ENCODE results near the gene POLR1E.

POLR1E gene

DNA sequence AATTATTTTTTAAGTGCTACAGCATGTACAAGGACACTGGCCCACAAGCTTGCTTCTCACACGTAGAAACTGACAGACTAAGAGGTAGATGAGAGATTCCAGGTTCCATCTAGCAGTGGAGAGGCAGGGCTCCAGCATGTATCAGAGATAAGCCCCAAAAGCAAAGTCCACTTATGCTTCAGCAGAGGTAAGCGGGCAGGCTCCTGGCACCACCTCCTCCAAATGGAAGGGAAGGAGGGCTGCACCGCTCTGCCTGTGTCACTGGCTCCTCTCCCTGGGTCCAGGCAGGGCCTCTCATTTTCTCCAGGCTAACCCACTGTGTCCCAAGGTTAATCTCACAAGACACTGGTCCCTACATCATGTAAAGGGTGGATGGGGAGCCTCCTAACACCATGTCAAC is 47.4 kb upstream of the POLR1E start:
- no peaks in the 10 kb centered on the region for H3K4me1 ChIP-seq (ENCODE audit: control insufficient read depth, low read length)
- H3K27me3 ChIP-seq (ENCODE audit: control insufficient read depth, low read length) = no peaks in the 10 kb centered on the region
- H3F3A ChIP-seq (ENCODE audit: control insufficient read depth, insufficient read depth) = peaks cover 19% of the 10 kb centered on the region
- H3K27ac ChIP-seq (ENCODE audit: low read depth, low read length) = no peak overlapping the region
- H3K79me2 ChIP-seq (ENCODE audit: control insufficient read depth, low read length) = peaks cover 41% of the 10 kb centered on the region
- no peak overlapping the region for H3K4me2 ChIP-seq (ENCODE audit: low read length)
- TF ChIP-seq, protein P1, sequence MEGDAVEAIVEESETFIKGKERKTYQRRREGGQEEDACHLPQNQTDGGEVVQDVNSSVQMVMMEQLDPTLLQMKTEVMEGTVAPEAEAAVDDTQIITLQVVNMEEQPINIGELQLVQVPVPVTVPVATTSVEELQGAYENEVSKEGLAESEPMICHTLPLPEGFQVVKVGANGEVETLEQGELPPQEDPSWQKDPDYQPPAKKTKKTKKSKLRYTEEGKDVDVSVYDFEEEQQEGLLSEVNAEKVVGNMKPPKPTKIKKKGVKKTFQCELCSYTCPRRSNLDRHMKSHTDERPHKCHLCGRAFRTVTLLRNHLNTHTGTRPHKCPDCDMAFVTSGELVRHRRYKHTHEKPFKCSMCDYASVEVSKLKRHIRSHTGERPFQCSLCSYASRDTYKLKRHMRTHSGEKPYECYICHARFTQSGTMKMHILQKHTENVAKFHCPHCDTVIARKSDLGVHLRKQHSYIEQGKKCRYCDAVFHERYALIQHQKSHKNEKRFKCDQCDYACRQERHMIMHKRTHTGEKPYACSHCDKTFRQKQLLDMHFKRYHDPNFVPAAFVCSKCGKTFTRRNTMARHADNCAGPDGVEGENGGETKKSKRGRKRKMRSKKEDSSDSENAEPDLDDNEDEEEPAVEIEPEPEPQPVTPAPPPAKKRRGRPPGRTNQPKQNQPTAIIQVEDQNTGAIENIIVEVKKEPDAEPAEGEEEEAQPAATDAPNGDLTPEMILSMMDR (IDR thresholded peaks at IDR 0.05; ENCODE audit: low read depth, low read length, poor library complexity, severe bottlenecking) = no peak
- no peak for TF ChIP-seq EZH2phosphoT487 (IDR thresholded peaks at IDR 0.05; ENCODE audit: borderline replicate concordance, low read length)
- no peaks in the 10 kb centered on the region for H3K9me3 ChIP-seq (ENCODE audit: control insufficient read depth, insufficient read depth, low read length)
- no peak overlapping the region for H3K4me3 ChIP-seq (ENCODE audit: low read length)
- H3K9me2 ChIP-seq (replicated peaks; ENCODE audit: control insufficient read depth, low read length) = no peaks in the 10 kb centered on the region
- no peaks in the 10 kb centered on the region for H4K20me1 ChIP-seq (ENCODE audit: control insufficient read depth, insufficient read depth, low read depth, low read length)
- H3K36me3 ChIP-seq (ENCODE audit: control insufficient read depth, low read length) = peaks cover 94% of the 10 kb centered on the region

DNA sequence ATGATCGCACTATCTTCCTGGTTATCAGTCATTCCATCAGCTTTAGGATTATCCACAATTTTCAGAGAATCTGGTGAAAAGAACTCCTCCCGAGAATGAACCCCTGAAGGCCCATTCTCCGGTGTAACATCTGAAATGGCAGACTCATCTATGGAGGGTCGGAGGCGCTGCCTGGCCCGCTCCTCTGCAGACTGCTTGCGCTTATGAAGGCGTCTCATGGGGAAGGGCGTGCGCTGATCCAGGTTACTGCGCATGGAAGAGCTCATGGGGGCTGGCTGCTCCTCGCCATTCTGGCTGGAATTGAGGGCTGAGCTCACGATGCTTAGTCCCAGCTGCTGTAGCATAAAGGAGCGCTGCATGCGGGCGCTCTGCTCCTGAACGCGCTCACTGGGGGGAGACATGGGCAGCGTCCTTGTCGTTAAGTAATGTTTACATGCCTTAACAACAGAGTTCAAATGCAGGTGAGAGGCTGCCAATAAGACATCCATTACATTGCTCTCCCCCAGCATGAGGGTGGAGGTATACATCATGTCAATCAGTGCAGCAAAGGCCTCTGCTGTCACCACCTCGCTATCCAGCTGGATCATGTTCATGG is 43.9 kb upstream of the POLR1E start:
- no peaks in the 10 kb centered on the region for H3K9me2 ChIP-seq (replicated peaks; ENCODE audit: control insufficient read depth, low read length)
- no peaks in the 10 kb centered on the region for H3K4me1 ChIP-seq (ENCODE audit: control insufficient read depth, low read length)
- H3K4me2 ChIP-seq (ENCODE audit: low read length) = no peak overlapping the region
- H3K79me2 ChIP-seq (ENCODE audit: control insufficient read depth, low read length) = peaks cover 65% of the 10 kb centered on the region
- peaks cover 65% of the 10 kb centered on the region for H3K36me3 ChIP-seq (ENCODE audit: control insufficient read depth, low read length)
- H3K4me3 ChIP-seq (ENCODE audit: low read length) = no peak overlapping the region
- TF ChIP-seq, protein P1 (IDR thresholded peaks at IDR 0.05; ENCODE audit: low read depth, low read length, poor library complexity, severe bottlenecking) = no peak
- TF ChIP-seq EZH2phosphoT487 (IDR thresholded peaks at IDR 0.05; ENCODE audit: borderline replicate concordance, low read length) = no peak
- no peaks in the 10 kb centered on the region for H3K9me3 ChIP-seq (ENCODE audit: control insufficient read depth, insufficient read depth, low read length)
- no peak overlapping the region for H3K27ac ChIP-seq (ENCODE audit: low read depth, low read length)
- no peaks in the 10 kb centered on the region for H3K27me3 ChIP-seq (ENCODE audit: control insufficient read depth, low read length)
- 0 out of 2 replicates have a peak, but pooled peaks cover 5% of the 10 kb centered on the region for H4K20me1 ChIP-seq (ENCODE audit: control insufficient read depth, insufficient read depth, low read depth, low read length)
- H3F3A ChIP-seq (ENCODE audit: control insufficient read depth, insufficient read depth) = peaks cover 19% of the 10 kb centered on the region

DNA sequence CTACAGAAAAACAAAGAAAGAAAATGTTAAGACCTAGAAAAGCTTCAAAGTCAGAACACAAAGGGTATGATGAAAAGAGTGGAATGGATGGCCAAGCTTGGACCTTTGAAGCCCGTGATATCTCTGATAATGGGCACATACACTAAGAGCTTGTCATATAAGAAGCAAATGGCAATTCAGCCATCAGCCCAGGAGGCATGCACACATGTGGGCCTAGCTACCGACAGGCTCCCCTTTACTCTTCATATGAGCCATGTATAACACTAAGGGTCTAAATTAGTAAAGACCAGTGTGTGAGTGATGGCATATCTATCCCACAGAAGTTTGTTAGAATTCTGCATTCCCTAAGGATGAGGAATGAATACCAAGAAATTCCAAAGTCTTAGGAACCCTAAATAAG is 43.2 kb upstream of the POLR1E start:
- TF ChIP-seq, protein P1 (IDR thresholded peaks at IDR 0.05; ENCODE audit: low read depth, low read length, poor library complexity, severe bottlenecking) = no peak
- no peak for TF ChIP-seq EZH2phosphoT487 (IDR thresholded peaks at IDR 0.05; ENCODE audit: borderline replicate concordance, low read length)
- Histone ChIP-seq H3K4me2 (ENCODE audit: low read length) (no peak overlapping the region), H3K9me3 (ENCODE audit: control insufficient read depth, insufficient read depth, low read length) (no peaks in the 10 kb centered on the region), H3F3A (ENCODE audit: control insufficient read depth, insufficient read depth) (peaks cover 19% of the 10 kb centered on the region), H3K79me2 (ENCODE audit: control insufficient read depth, low read length) (peaks cover 67% of the 10 kb centered on the region), H3K27ac (ENCODE audit: low read depth, low read length) (no peak overlapping the region), H3K36me3 (ENCODE audit: control insufficient read depth, low read length) (peaks cover 61% of the 10 kb centered on the region), H3K4me3 (ENCODE audit: low read length) (no peak overlapping the region), H3K9me2 (replicated peaks; ENCODE audit: control insufficient read depth, low read length) (no peaks in the 10 kb centered on the region), H3K27me3 (ENCODE audit: control insufficient read depth, low read length) (no peaks in the 10 kb centered on the region), H3K4me1 (ENCODE audit: control insufficient read depth, low read length) (no peaks in the 10 kb centered on the region), H4K20me1 (ENCODE audit: control insufficient read depth, insufficient read depth, low read depth, low read length) (0 out of 2 replicates have a peak, but pooled peaks cover 5% of the 10 kb centered on the region)
